Spinal cord (tissue), 10 donors: Measurements from ENCODE around the gene TMEM108. TPM values are rescaled to one million over a fixed set of nuclear protein-coding genes. Genes with fewer than 3 reads are reported as not detected.

Experiments
- DNase-seq, 6 donors: peaks; one replicate each; pipeline versions ENCODE4 v3.0.0 to v3.0.0-alpha.2; 2013 to 2015; ENCODE audit warnings: low spot score in 6 of 6, low read depth in 4 of 6
- H3K27ac ChIP-seq: one replicate; pipeline ENCODE4 v1.5.1; 2013; ENCODE audit warnings: low read depth, low read length, control low read depth
- H3K27me3 ChIP-seq: one replicate; pipeline ENCODE4 v1.6.1; 2013; ENCODE audit warnings: low read length; ENCODE audit not compliant: control insufficient read depth, insufficient read depth
- H3K36me3 ChIP-seq: one replicate; pipeline ENCODE4 v1.6.1; 2013; ENCODE audit warnings: low read length; ENCODE audit not compliant: control insufficient read depth, insufficient read depth
- H3K4me1 ChIP-seq: one replicate; pipeline ENCODE4 v1.6.1; 2013; ENCODE audit warnings: low read length; ENCODE audit not compliant: control insufficient read depth, insufficient read depth
- H3K4me3 ChIP-seq: one replicate; pipeline ENCODE4 v1.5.1; 2013; ENCODE audit warnings: low read depth, low read length, control low read depth
- H3K9me3 ChIP-seq: one replicate; pipeline ENCODE4 v1.6.1; 2013; ENCODE audit warnings: low read length; ENCODE audit not compliant: control insufficient read depth, insufficient read depth
- WGBS: methylation state at CpG from one replicate; pipeline ENCODE4 v1.1.5; 2013; ENCODE audit warnings: missing lambda C conversion rate; ENCODE audit not compliant: insufficient coverage; 5-methylcytosine and 5-hydroxymethylcytosine counted together
- polyA plus RNA-seq, 2 donors: library from polyadenylated mRNA; unstranded; fragments of 120-200 nt; gene quantifications; one replicate each; pipeline ENCODE4 v1.2.1, GENCODE V29; 2013; ENCODE audit not compliant: insufficient read length in 2 of 2
- total RNA-seq, 2 donors: library from RNA; depleted of rRNA in 1 of 2; stranded (reverse); fragments of 120-200 nt in 1 of 2; fragments of >200 nt in 1 of 2; gene quantifications; one replicate each; pipeline versions ENCODE4 v1.2.3 to v1.2.4, GENCODE V29; 2013 to 2014
- donor health status: healthy.

TMEM108 gene
- total and polyA plus RNA-seq, 4 donors, result 6.6 to 75.5 (median 30.5) TPM

DNA sequence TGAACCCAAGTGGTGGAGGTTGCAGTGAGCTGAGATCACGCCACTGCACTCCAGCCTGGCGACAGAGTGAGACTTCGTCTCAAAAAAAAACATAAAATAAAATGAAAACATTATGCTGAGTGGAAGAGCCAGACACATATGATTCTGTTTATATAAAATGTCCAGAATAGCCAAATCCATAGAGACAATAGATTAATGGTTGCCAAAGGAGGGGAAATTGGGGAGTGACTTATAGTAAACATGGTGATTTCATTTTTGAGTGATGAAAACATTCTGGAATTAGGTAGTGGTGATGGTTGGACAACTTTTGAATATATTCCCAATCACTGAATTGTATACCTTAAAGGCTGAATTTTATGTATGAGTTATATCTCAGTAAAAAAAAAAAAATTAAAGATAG lies 189.6 kb downstream of the TMEM108 start:
- no peak for DNase-seq
- peaks cover 4% of the 10 kb centered on the region for H3K9me3 ChIP-seq
- WGBS, result no CpG with 5 or more reads among the region's 3 CpGs

GRCh38 chr3:133230195-133230594 lies 192.0 kb downstream of the TMEM108 start:
- DNase-seq, result peak in 2 of 6 donors; percentile 65 to 87
- H3K9me3 ChIP-seq, result no peaks in the 10 kb centered on the region
- no peaks in the 10 kb centered on the region for H3K36me3 ChIP-seq
- no peak overlapping the region for H3K27ac ChIP-seq
- 37% methylated on average over 3 of the region's 4 CpGs for WGBS
- no peaks in the 10 kb centered on the region for H3K27me3 ChIP-seq
- no peak overlapping the region for H3K4me3 ChIP-seq
- no peaks in the 10 kb centered on the region for H3K4me1 ChIP-seq

More for the DNA sequence above, 189.6 kb downstream of the TMEM108 start:
- H3K36me3 ChIP-seq, result no peaks in the 10 kb centered on the region
- H3K27me3 ChIP-seq, result no peaks in the 10 kb centered on the region
- no peak overlapping the region for H3K4me3 ChIP-seq
- no peaks in the 10 kb centered on the region for H3K4me1 ChIP-seq
- no peak overlapping the region for H3K27ac ChIP-seq

GRCh38 chr3:133236901-133237300 lies 198.7 kb downstream of the TMEM108 start:
- no peaks in the 10 kb centered on the region for H3K4me1 ChIP-seq
- no peaks in the 10 kb centered on the region for H3K36me3 ChIP-seq
- no peak for DNase-seq
- H3K9me3 ChIP-seq, result no peaks in the 10 kb centered on the region
- no peak overlapping the region for H3K4me3 ChIP-seq
- no peaks in the 10 kb centered on the region for H3K27me3 ChIP-seq
- H3K27ac ChIP-seq, result no peak overlapping the region
- no CpG with 5 or more reads among the region's 1 CpG for WGBS

- Histone ChIP-seq H3K4me3 (no peak overlapping the region), H3K4me1 (no peaks in the 10 kb centered on the region), H3K27ac (no peak overlapping the region), H3K27me3 (no peaks in the 10 kb centered on the region), H3K36me3 (no peaks in the 10 kb centered on the region), H3K9me3 (no peaks in the 10 kb centered on the region)
- peak in 2 of 6 donors; percentile 9 to 77 for DNase-seq
These were observed 199.2 kb downstream of the TMEM108 start for GRCh38 chr3:133237380-133237779.

- H3K9me3 ChIP-seq, result no peaks in the 10 kb centered on the region
- H3K36me3 ChIP-seq, result no peaks in the 10 kb centered on the region
- DNase-seq, result peak in 1 of 6 donors; percentile 7
- H3K4me3 ChIP-seq, result no peak overlapping the region
- H3K27ac ChIP-seq, result no peak overlapping the region
- no peaks in the 10 kb centered on the region for H3K27me3 ChIP-seq
- no CpG with 5 or more reads among the region's 3 CpGs for WGBS
- H3K4me1 ChIP-seq, result no peaks in the 10 kb centered on the region
These were observed 199.8 kb downstream of the TMEM108 start for GRCh38 chr3:133238015-133238414.

- H3K4me1 ChIP-seq, result no peaks in the 10 kb centered on the region
- no peak for DNase-seq
These were observed 207.9 kb downstream of the TMEM108 start for GRCh38 chr3:133246119-133246518.

GRCh38 chr3:133246773-133247172 lies 208.6 kb downstream of the TMEM108 start:
- Histone ChIP-seq H3K9me3 (no peaks in the 10 kb centered on the region), H3K27me3 (no peaks in the 10 kb centered on the region), H3K4me3 (no peak overlapping the region), H3K27ac (no peak overlapping the region), H3K36me3 (no peaks in the 10 kb centered on the region), H3K4me1 (no peaks in the 10 kb centered on the region)
- no peak for DNase-seq

More at GRCh38 chr3:133246119-133246518, 207.9 kb downstream of the TMEM108 start:
- WGBS, result 100% methylated on average over 1 of the region's 1 CpG
- Histone ChIP-seq H3K36me3 (no peaks in the 10 kb centered on the region), H3K9me3 (no peaks in the 10 kb centered on the region), H3K27me3 (no peaks in the 10 kb centered on the region), H3K4me3 (no peak overlapping the region), H3K27ac (no peak overlapping the region)

- no peak overlapping the region for H3K4me3 ChIP-seq
- H3K4me1 ChIP-seq, result no peaks in the 10 kb centered on the region
- 67% methylated on average over 1 of the region's 2 CpGs for WGBS
- DNase-seq, result no peak
- H3K27me3 ChIP-seq, result no peaks in the 10 kb centered on the region
- H3K27ac ChIP-seq, result no peak overlapping the region
- no peaks in the 10 kb centered on the region for H3K9me3 ChIP-seq
- no peaks in the 10 kb centered on the region for H3K36me3 ChIP-seq
These were observed 210.2 kb downstream of the TMEM108 start for GRCh38 chr3:133248389-133248788.

GRCh38 chr3:133249490-133249889 lies 211.3 kb downstream of the TMEM108 start:
- no peak overlapping the region for H3K4me3 ChIP-seq
- WGBS, result no CpG with 5 or more reads among the region's 2 CpGs
- H3K9me3 ChIP-seq, result no peaks in the 10 kb centered on the region
- H3K36me3 ChIP-seq, result no peaks in the 10 kb centered on the region
- no peak overlapping the region for H3K27ac ChIP-seq
- H3K4me1 ChIP-seq, result no peaks in the 10 kb centered on the region
- no peak for DNase-seq
- no peaks in the 10 kb centered on the region for H3K27me3 ChIP-seq

DNA sequence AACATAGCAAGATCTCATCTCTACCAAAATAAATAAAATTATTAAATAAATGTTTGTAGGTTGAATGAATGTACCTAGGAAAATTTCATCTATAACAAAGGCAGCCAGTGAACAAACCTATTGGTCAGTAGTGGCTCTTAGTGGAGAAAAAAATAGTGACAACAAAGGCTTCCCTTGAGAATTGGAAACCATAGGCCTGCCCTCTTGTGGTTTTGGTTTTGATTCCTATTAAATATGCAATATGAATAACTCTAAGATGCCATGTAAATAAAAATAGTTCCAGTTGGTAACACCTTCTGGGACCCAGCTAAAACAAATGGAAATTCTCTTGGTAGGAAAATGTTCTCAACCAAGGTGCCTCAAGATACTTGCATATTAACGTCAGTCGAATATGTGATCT lies 216.0 kb downstream of the TMEM108 start:
- Histone ChIP-seq H3K27me3 (no peaks in the 10 kb centered on the region), H3K27ac (no peak overlapping the region), H3K4me1 (no peaks in the 10 kb centered on the region), H3K9me3 (no peaks in the 10 kb centered on the region), H3K36me3 (no peaks in the 10 kb centered on the region), H3K4me3 (no peak overlapping the region)
- WGBS, result no CpG with 5 or more reads among the region's 2 CpGs
- DNase-seq, result no peak
